KOPT-K1 (cell line): Measurements from ENCODE around the gene ANKLE1.

Experiments
- H3K27ac ChIP-seq: fragments of 200-600 bp; sonication (generic); 2 replicates; pipeline ENCODE4 v1.5.1; 2016; ENCODE audit warnings: antibody characterized with exemption, mild to moderate bottlenecking, low read depth, low read length; ENCODE audit not compliant: poor library complexity, severe bottlenecking
- H3K36me3 ChIP-seq: fragments of 200-600 bp; sonication (generic); 2 replicates; pipeline ENCODE4 v1.5.1; 2017; ENCODE audit warnings: antibody characterized with exemption, mild to moderate bottlenecking, low read length, moderate library complexity; ENCODE audit not compliant: insufficient read depth
- H3K9me3 ChIP-seq: fragments of 200-600 bp; sonication (generic); 2 replicates; pipeline ENCODE4 v1.5.1; 2017; ENCODE audit warnings: antibody characterized with exemption, low read length, mild to moderate bottlenecking; ENCODE audit not compliant: insufficient read depth, poor library complexity, severe bottlenecking

The ANKLE1 gene

DNA sequence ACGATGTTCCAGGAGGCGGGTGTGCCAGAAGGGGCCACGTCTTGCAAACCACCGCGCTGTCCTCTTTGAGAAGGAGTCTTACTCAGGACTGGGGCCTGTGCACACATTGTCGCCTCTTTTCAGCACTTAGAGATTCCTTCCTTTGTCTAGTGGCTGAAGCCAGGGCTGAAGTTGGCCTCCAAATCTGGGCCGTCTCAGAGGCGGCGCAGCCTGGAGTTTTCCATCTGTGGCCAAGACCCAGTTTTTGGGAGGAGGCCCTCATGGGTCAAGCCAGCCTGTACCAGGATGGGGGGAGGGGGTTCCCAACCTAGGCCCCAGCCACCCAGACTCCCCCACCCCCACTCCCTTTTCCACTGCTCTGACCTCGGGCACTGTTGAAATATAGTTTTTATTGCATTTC lies 41.2 kb downstream of the ANKLE1 start:
- peaks cover 49% of the 10 kb centered on the region for H3K36me3 ChIP-seq
- H3K27ac ChIP-seq: no peak overlapping the region
- H3K9me3 ChIP-seq: no peaks in the 10 kb centered on the region

DNA sequence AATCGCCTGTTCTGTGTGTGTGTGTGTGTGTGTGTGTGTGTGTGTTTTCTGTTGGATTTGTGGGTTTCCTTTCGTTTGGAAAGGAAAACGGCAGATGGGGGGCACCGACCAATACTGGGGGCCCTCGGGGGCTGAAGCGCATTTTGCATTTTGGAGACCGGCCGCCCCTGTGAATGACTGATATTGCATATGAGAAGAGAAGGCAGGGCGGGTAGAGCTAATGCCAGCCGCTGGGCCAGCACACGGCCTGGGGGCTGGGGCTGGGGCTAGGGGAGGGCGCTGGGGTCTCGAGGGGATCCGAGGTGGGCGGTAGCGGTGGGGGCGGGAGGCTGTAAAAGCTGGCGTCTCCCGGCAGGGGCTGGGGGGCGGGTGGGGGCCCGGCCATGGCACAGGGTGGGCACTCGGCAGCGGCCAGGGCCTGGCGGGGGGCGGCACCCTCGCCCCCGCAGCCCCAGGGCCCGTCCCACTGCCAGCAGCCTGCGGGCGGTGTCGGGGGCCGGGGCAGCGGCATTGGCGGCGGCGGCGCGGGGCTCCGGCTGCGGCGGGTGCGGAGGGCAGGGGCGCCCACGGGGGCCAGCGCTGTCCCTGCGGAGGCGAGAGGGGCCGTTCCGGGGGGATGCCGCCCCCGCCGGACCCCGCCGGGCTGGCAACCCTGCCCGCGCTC lies 41.7 kb downstream of the ANKLE1 start:
- peaks cover 45% of the 10 kb centered on the region for H3K36me3 ChIP-seq
- no peaks in the 10 kb centered on the region for H3K9me3 ChIP-seq
- H3K27ac ChIP-seq: no peak overlapping the region

- Histone ChIP-seq H3K9me3 (no peaks in the 10 kb centered on the region), H3K27ac (no peak overlapping the region), H3K36me3 (peaks cover 40% of the 10 kb centered on the region)
Measured at GRCh38 chr19:17323964-17324332, 42.2 kb downstream of the ANKLE1 start.

GRCh38 chr19:17324357-17325114 lies 42.8 kb downstream of the ANKLE1 start:
- H3K27ac ChIP-seq: no peak overlapping the region
- H3K36me3 ChIP-seq: peaks cover 34% of the 10 kb centered on the region
- H3K9me3 ChIP-seq: no peaks in the 10 kb centered on the region

DNA sequence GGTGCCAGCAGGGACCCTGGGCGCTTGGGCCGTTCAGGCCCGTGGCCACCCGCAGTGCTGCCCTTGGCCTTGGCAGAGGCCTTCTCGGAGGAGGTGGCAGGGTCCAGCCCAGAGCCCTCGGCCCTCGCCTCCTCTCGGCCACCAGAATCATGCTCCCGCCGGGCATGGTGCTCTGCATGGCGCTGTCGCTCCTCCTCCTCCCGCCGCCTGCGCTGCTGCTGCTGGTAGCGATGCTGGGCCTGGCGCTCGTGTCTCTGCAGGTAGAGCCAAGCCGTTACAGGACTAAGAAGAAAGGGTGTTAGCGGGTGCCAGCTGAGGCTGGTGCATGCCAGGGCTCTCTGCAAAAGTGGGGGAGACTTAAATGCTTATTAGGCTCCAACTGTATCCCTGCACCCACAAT lies 43.4 kb downstream of the ANKLE1 start:
- Histone ChIP-seq H3K27ac (no peak overlapping the region), H3K36me3 (peaks cover 28% of the 10 kb centered on the region), H3K9me3 (no peaks in the 10 kb centered on the region)

DNA sequence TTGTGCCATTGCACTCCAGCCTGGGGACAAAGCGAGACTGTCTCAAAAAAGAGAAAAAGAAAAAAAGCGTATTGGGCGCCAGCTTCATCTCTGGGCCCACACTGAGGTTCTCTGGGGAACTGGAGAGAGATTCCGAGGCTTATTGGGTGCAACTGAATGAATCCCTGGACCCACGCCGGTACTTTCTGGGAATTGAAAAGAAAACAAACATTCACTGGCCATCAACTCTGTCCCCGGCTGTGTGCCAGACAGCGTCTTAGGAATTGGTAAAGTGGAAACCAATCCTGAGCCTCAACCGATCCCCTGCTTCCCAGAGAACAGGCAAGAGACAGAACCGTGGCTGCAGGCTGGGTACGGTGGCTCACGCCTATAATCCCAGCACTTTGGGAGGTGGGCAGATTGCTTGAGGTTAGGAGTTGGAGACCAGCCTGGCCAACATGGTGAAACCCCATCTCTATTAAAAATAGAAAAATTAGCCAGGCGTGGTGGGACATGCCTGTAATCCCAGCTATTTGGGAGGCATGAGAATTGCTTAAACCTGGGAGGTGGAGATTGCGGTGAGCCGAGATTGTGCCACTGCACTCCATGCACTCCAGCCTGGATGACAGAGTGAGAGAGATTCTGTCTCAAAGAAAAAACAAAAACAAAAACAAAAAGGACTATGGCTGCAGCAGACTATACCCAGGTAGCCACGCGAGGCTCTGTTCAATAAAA lies 44.3 kb downstream of the ANKLE1 start:
- Histone ChIP-seq H3K9me3 (no peaks in the 10 kb centered on the region), H3K27ac (no peak overlapping the region), H3K36me3 (peaks cover 19% of the 10 kb centered on the region)

- peaks cover 14% of the 10 kb centered on the region for H3K36me3 ChIP-seq
- H3K27ac ChIP-seq: no peak overlapping the region
- no peaks in the 10 kb centered on the region for H3K9me3 ChIP-seq
Measured at GRCh38 chr19:17326595-17326966, 44.9 kb downstream of the ANKLE1 start.

DNA sequence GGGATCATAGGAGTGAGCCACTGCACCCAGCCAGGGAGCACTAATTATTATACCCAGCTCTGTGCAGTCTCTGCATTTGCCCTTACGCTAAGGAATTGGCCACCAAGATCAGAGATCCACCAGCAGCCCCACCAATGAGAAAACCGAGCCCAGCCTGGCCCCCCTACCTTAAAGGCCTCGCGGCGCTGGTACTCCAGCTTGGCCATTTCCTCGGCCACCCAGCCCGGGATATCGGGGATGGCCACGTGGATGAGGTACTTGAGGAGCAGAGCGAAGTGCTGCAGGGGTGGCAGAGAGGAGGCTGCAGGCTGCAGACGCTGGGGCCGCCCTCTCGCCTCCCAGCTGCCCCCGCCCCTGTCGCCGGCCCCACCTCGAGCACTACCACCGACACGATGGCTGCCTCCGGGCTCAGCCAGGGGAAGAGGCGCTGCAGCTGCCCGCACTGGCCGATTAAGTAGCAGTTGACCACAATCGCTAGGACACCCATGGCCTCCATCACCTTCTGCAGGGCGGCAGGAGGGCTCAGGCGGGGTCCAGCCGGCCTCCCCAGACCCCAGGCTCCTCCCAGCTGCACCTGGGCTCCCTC lies 45.5 kb downstream of the ANKLE1 start:
- H3K9me3 ChIP-seq: no peaks in the 10 kb centered on the region
- H3K27ac ChIP-seq: no peak overlapping the region
- H3K36me3 ChIP-seq: peaks cover 8% of the 10 kb centered on the region

- Histone ChIP-seq H3K27ac (peak overlapping the region; percentile 60), H3K36me3 (peaks cover under 1% of the 10 kb centered on the region; the same call in 1 of the 2 replicates)
Measured at GRCh38 chr19:17327654-17328516, 46.2 kb downstream of the ANKLE1 start.

GRCh38 chr19:17328517-17329365 lies 47.0 kb downstream of the ANKLE1 start:
- Histone ChIP-seq H3K9me3 (no peaks in the 10 kb centered on the region), H3K36me3 (no peaks in the 10 kb centered on the region), H3K27ac (peak overlapping the region; percentile 60)

More at GRCh38 chr19:17327654-17328516, 46.2 kb downstream of the ANKLE1 start:
- H3K9me3 ChIP-seq: no peaks in the 10 kb centered on the region

DNA sequence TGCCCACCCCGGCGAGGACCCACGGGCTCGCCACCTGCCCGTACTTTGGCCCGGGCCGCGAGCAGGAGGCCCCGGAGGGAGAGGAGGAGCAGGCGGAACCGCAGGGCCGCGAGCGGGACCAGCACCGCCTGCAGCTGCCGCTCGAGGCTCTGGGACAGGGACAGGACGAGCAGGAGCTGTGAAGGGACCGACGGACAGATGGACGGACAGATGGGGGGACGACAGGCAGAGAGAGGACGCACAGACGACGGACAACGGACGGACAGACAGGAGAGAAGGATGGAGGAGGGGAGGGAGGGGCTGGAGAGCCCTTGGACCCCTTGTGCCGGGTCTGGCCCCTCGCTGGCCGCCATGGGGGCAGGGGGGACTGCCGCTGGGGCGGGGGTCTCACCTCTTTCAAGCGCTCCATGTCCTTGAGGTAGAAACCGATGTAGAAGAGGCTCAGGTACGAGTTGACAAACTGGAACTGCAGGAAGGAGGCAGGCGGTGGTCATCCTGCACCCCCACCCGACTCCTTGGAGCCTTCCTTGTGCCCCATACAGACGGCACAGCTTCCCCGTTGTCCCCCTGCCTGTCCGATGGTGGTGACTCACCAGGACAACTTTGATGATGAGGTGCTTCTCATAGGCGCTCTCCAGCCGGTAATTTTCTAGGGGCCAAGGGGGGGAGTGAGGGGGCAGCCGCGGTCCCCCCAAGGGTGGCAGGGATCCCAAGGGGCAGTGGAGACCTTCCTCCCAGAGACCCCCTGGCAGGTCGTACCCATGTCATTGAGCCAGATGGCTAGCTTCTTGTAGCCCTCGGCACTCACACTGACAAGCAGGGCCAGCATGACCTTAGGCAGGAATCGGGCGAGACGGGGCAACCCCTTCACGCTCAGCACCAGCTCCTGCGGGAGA lies 47.9 kb downstream of the ANKLE1 start:
- H3K27ac ChIP-seq: no peak overlapping the region
- no peaks in the 10 kb centered on the region for H3K36me3 ChIP-seq
- no peaks in the 10 kb centered on the region for H3K9me3 ChIP-seq

DNA sequence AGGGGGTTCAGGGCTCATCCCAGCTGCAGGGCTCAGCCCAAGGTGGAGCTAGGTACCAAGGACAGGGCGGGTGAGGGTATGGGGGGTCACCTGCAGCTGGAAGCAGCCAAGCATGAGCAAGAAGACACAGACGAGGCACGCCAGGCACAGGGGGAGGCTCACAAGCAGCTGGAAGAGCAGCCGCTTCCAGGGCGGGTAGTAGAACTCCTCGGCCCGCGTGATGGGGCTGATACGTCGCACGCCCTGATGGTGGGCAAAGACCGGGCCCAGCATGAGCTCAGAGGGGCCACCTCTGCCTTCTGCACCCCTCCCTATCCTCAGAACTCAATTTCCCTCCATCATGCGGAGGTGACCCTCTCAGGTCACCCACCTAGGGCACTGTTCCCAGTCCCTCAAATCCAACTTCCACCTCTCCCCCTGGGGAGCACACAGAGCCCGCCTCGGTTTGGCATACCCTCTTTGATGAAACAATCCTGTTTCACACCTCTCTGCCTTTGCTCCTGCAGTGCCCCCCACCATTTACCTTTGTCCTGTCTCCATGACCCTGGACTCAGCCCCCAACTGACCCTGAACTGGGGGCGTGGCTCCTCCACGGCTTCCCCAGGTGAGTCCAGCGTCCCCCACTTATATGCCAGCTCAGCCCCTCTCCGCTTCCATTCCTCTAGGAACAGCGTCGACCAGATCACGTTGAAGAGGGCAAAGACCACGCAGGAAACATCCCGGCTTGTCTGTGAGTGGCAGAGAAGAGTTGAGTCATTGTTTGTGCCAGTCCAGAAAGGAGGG lies 48.8 kb downstream of the ANKLE1 start:
- no peaks in the 10 kb centered on the region for H3K9me3 ChIP-seq
- H3K27ac ChIP-seq: no peak overlapping the region
- H3K36me3 ChIP-seq: no peaks in the 10 kb centered on the region
